ENCODE measurements around the gene CNOT9.

DNA sequence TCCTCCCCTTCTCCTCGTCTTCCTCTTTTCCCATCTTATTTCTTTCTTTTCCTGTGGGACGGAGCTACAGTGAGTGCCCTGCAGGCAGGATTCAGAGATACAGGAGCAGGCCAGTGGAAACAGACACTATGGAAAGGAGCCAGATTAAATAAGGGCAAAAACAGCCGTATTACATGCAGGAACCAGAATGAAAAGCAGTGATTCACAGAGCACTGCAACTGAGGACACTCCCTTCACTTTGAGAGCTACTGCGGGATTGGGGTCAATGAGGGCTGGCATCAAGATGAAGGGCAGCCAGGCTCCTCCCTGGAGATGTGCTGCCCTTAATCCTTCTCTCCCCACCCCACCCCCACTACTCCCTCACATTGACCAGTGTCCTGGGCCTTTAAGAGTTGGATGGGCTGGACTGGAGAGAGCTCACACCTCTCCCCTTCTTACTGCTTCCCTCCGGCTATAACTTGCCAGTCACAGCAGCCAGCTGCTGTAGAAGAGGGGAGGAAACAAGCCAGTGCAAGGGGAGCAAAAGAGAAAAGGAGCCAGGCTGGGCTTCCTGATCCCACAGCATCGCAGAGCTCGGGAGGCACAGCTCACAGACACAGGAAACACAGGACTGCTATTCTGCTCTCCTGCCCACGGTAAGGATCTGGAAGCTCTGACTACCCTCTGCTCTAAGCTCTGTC is 38.9 kb downstream of the CNOT9 start, which contains the start of gene PLCD4:
- TF ChIP-seq, protein P1, sequence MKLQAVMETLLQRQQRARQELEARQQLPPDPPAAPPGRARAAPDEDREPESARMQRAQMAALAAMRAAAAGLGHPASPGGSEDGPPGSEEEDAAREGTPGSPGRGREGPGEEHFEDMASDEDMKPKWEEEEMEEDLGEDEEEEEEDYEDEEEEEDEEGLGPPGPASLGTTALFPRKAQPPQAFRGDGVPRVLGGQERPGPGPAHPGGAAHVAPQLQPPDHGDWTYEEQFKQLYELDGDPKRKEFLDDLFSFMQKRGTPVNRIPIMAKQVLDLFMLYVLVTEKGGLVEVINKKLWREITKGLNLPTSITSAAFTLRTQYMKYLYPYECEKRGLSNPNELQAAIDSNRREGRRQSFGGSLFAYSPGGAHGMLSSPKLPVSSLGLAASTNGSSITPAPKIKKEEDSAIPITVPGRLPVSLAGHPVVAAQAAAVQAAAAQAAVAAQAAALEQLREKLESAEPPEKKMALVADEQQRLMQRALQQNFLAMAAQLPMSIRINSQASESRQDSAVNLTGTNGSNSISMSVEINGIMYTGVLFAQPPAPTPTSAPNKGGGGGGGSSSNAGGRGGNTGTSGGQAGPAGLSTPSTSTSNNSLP (IDR thresholded peaks at IDR 0.05; ENCODE audit: low read depth, low read length): no peak
- no peak for TF ChIP-seq HNRNPK (IDR thresholded peaks at IDR 0.05; ENCODE audit: low read depth, low read length, poor library complexity, severe bottlenecking)
- TF ChIP-seq, protein P2, sequence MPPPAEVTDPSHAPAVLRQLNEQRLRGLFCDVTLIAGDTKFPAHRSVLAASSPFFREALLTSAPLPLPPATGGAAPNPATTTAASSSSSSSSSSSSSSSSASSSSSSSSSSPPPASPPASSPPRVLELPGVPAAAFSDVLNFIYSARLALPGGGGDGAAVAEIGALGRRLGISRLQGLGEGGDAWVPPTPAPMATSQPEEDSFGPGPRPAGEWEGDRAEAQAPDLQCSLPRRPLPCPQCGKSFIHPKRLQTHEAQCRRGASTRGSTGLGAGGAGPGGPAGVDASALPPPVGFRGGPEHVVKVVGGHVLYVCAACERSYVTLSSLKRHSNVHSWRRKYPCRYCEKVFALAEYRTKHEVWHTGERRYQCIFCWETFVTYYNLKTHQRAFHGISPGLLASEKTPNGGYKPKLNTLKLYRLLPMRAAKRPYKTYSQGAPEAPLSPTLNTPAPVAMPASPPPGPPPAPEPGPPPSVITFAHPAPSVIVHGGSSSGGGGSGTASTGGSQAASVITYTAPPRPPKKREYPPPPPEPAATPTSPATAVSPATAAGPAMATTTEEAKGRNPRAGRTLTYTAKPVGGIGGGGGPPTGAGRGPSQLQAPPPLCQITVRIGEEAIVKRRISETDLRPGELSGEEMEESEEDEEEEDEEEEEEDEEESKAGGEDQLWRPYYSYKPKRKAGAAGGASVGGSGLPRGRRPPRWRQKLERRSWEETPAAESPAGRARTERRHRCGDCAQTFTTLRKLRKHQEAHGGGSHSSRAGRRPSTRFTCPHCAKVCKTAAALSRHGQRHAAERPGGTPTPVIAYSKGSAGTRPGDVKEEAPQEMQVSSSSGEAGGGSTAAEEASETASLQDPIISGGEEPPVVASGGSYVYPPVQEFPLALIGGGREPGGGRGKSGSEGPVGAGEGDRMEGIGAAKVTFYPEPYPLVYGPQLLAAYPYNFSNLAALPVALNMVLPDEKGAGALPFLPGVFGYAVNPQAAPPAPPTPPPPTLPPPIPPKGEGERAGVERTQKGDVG (CRISPR knock-in tag; IDR thresholded peaks at IDR 0.05; ENCODE audit: borderline replicate concordance): no peak
- TF ChIP-seq, protein P3, sequence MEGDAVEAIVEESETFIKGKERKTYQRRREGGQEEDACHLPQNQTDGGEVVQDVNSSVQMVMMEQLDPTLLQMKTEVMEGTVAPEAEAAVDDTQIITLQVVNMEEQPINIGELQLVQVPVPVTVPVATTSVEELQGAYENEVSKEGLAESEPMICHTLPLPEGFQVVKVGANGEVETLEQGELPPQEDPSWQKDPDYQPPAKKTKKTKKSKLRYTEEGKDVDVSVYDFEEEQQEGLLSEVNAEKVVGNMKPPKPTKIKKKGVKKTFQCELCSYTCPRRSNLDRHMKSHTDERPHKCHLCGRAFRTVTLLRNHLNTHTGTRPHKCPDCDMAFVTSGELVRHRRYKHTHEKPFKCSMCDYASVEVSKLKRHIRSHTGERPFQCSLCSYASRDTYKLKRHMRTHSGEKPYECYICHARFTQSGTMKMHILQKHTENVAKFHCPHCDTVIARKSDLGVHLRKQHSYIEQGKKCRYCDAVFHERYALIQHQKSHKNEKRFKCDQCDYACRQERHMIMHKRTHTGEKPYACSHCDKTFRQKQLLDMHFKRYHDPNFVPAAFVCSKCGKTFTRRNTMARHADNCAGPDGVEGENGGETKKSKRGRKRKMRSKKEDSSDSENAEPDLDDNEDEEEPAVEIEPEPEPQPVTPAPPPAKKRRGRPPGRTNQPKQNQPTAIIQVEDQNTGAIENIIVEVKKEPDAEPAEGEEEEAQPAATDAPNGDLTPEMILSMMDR (CRISPR knock-in tag; IDR thresholded peaks at IDR 0.05): no peak
- no peak for TF ChIP-seq MAFK (conservative IDR thresholded peaks at IDR 0.05 in 1 of 2, IDR thresholded peaks at IDR 0.05 in 1 of 2; ENCODE audit: low read length in 2 of 2)
- no peak for TF ChIP-seq MTA3 (CRISPR knock-in tag; IDR thresholded peaks at IDR 0.05)
- no peak for TF ChIP-seq CREB1 (IDR thresholded peaks at IDR 0.05)
- TF ChIP-seq CREB1 (CRISPR knock-in tag; IDR thresholded peaks at IDR 0.05): no peak
- TF ChIP-seq, protein P4, sequence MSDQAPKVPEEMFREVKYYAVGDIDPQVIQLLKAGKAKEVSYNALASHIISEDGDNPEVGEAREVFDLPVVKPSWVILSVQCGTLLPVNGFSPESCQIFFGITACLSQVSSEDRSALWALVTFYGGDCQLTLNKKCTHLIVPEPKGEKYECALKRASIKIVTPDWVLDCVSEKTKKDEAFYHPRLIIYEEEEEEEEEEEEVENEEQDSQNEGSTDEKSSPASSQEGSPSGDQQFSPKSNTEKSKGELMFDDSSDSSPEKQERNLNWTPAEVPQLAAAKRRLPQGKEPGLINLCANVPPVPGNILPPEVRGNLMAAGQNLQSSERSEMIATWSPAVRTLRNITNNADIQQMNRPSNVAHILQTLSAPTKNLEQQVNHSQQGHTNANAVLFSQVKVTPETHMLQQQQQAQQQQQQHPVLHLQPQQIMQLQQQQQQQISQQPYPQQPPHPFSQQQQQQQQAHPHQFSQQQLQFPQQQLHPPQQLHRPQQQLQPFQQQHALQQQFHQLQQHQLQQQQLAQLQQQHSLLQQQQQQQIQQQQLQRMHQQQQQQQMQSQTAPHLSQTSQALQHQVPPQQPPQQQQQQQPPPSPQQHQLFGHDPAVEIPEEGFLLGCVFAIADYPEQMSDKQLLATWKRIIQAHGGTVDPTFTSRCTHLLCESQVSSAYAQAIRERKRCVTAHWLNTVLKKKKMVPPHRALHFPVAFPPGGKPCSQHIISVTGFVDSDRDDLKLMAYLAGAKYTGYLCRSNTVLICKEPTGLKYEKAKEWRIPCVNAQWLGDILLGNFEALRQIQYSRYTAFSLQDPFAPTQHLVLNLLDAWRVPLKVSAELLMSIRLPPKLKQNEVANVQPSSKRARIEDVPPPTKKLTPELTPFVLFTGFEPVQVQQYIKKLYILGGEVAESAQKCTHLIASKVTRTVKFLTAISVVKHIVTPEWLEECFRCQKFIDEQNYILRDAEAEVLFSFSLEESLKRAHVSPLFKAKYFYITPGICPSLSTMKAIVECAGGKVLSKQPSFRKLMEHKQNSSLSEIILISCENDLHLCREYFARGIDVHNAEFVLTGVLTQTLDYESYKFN (CRISPR knock-in tag; conservative IDR thresholded peaks at IDR 0.05): no peak

All from HepG2 (cell line).